Tibial artery (tissue), 4 donors: ENCODE results near the gene MCC.

Experiments
- DNase-seq, 2 donors: peaks; one replicate each; pipeline ENCODE4 v3.0.0-alpha.2; 2019
- H3K27ac ChIP-seq, 2 donors: fragments of 200-600 bp; sonication (generic) in 1 of 2; 1 replicate in 1 of 2; 2 replicates in 1 of 2; pipeline ENCODE4 v1.5.1; 2018 to 2019; ENCODE audit warnings: mild to moderate bottlenecking in 1 of 2
- H3K27me3 ChIP-seq, 2 donors: fragments of 200-600 bp; sonication (generic) in 1 of 2; one replicate each; pipeline versions ENCODE4 v1.5.1 to v1.6.0; 2016 to 2019
- H3K36me3 ChIP-seq, 3 donors: fragments of 200-600 bp; sonication (generic) in 2 of 3; one replicate each; pipeline ENCODE4 v1.5.1; 2016 to 2019; ENCODE audit warnings: mild to moderate bottlenecking in 2 of 3
- H3K4me1 ChIP-seq, 4 donors: fragments of 200-600 bp; sonication (generic) in 2 of 4; 1 replicate in 3 of 4; 2 replicates in 1 of 4; pipeline ENCODE4 v1.5.1; 2016 to 2019
- H3K4me3 ChIP-seq, 2 donors: fragments of 200-600 bp; sonication (generic) in 1 of 2; 1 replicate in 1 of 2; 2 replicates in 1 of 2; pipeline ENCODE4 v1.5.1; 2018 to 2019; ENCODE audit warnings: mild to moderate bottlenecking in 2 of 2
- H3K9me3 ChIP-seq, 3 donors: fragments of 200-600 bp; sonication (generic) in 1 of 3; one replicate each; pipeline ENCODE4 v1.5.1; 2016 to 2019
- CTCF ChIP-seq, 2 experiments: fragments of 200-600 bp in 1 of 2; fragments of 450-650 bp in 1 of 2; IDR thresholded peaks; one replicate each; pipeline ENCODE4 v1.5.1; 2017 to 2019; ENCODE audit warnings: antibody characterized with exemption in 2 of 2, mild to moderate bottlenecking in 1 of 2, moderate library complexity in 1 of 2
- intact Hi-C: fragments of 100-400 bp; cut with DNase I; formaldehyde crosslinking; loops from one replicate; pipeline ENCODE4 v1.15.0; 2023; ENCODE audit warnings: low total_unique reads

Gene MCC

GRCh38 chr5:113490317-113490716 lies 2.1 kb upstream of the MCC start:
- H3K4me3 ChIP-seq = no peak overlapping the region
- no peak overlapping the region for H3K27ac ChIP-seq
- H3K27me3 ChIP-seq = peaks cover 0 to 11% of the 10 kb centered on the region in 2 donors
- peaks cover 0 to 24% (median 19%) of the 10 kb centered on the region in 4 donors for H3K4me1 ChIP-seq
- intact Hi-C loops = no loop called here
- H3K36me3 ChIP-seq = no peaks in the 10 kb centered on the region
- H3K9me3 ChIP-seq = peaks cover 0 to 16% (median 9%) of the 10 kb centered on the region in 3 donors
- TF ChIP-seq CTCF (IDR thresholded peaks at IDR 0.05) = no peak
- no peak for DNase-seq

GRCh38 chr5:113489299-113489698 lies 1.0 kb upstream of the MCC start:
- H3K36me3 ChIP-seq = no peaks in the 10 kb centered on the region
- no peak for TF ChIP-seq CTCF (IDR thresholded peaks at IDR 0.05)
- H3K27ac ChIP-seq = no peak overlapping the region
- intact Hi-C loops = no loop called here
- H3K27me3 ChIP-seq = peaks cover 0 to 11% of the 10 kb centered on the region in 2 donors
- H3K9me3 ChIP-seq = peaks cover 0 to 16% (median 9%) of the 10 kb centered on the region in 3 donors
- peak in 1 of 2 donors; percentile 59 for DNase-seq
- H3K4me1 ChIP-seq = peaks cover 0 to 24% (median 19%) of the 10 kb centered on the region in 4 donors
- peak overlapping the region in 1 of 2 donors; percentile 56 for H3K4me3 ChIP-seq

- Histone ChIP-seq H3K27ac (peak overlapping the region; percentile 10 to 38), H3K4me3 (peak overlapping the region; percentile 56 to 69), H3K9me3 (peaks cover 0 to 16% (median 9%) of the 10 kb centered on the region in 3 donors), H3K27me3 (peaks cover 0 to 11% of the 10 kb centered on the region in 2 donors), H3K4me1 (peaks cover 0 to 24% (median 19%) of the 10 kb centered on the region in 4 donors), H3K36me3 (no peaks in the 10 kb centered on the region)
- TF ChIP-seq CTCF (IDR thresholded peaks at IDR 0.05) = no peak
- intact Hi-C loops = no loop called here
- no peak for DNase-seq
These were observed 462 bp upstream of the MCC start for GRCh38 chr5:113488645-113489184.

- Histone ChIP-seq H3K27me3 (peaks cover 0 to 11% of the 10 kb centered on the region in 2 donors), H3K4me1 (peaks cover 0 to 24% (median 19%) of the 10 kb centered on the region in 4 donors), H3K4me3 (peak overlapping the region; percentile 56 to 69), H3K36me3 (no peaks in the 10 kb centered on the region), H3K9me3 (peaks cover 0 to 16% (median 9%) of the 10 kb centered on the region in 3 donors), H3K27ac (peak overlapping the region in 1 of 2 donors; percentile 41)
- TF ChIP-seq CTCF (IDR thresholded peaks at IDR 0.05) = no peak
- no peak for DNase-seq
- intact Hi-C loops = no loop called here
These were observed 855 bp downstream of the MCC start for GRCh38 chr5:113487416-113487780.

- DNase-seq = no peak
- TF ChIP-seq CTCF (IDR thresholded peaks at IDR 0.05) = no peak
- H3K36me3 ChIP-seq = no peaks in the 10 kb centered on the region
- H3K4me3 ChIP-seq = no peak overlapping the region
- no peaks in the 10 kb centered on the region for H3K9me3 ChIP-seq
- intact Hi-C loops = no loop called here
- H3K27me3 ChIP-seq = no peaks in the 10 kb centered on the region
- H3K4me1 ChIP-seq = no peaks in the 10 kb centered on the region
- no peak overlapping the region for H3K27ac ChIP-seq
These were observed 8.0 kb downstream of the MCC start for GRCh38 chr5:113480243-113480642.
